ENCODE results near the gene SNRNP40.

The SNRNP40 gene

GRCh38 chr1:31239653-31240241 is 56.8 kb downstream of the SNRNP40 start, which contains the start of gene NKAIN1:
Gene NKAIN1, minus strand, starts transcription at chr1:31239887. Its CDS starts 340 bp downstream, at chr1:31239547.
- H3K27ac ChIP-seq = peak within 1 kb of the TSS; percentile 18; the same call in 1 of the 2 replicates
- TF ChIP-seq CTCF (conservative IDR thresholded peaks at IDR 0.05) = no peak

- TF ChIP-seq CTCF (conservative IDR thresholded peaks at IDR 0.05) = no peak
- peak overlapping the region; percentile 18; the same call in 1 of the 2 replicates for H3K27ac ChIP-seq
Observed at GRCh38 chr1:31238986-31239613, 57.5 kb downstream of the SNRNP40 start.

- no peak for TF ChIP-seq CTCF (conservative IDR thresholded peaks at IDR 0.05)
- no peak overlapping the region for H3K27ac ChIP-seq
Observed at GRCh38 chr1:31238612-31238985, 58.0 kb downstream of the SNRNP40 start.

- TF ChIP-seq CTCF (conservative IDR thresholded peaks at IDR 0.05) = no peak
- no peak overlapping the region for H3K27ac ChIP-seq
Observed at GRCh38 chr1:31234870-31235269, 61.7 kb downstream of the SNRNP40 start.

- no peak for TF ChIP-seq CTCF (conservative IDR thresholded peaks at IDR 0.05)
- H3K27ac ChIP-seq = no peak overlapping the region
Observed at GRCh38 chr1:31234123-31234708, 62.4 kb downstream of the SNRNP40 start.

- TF ChIP-seq CTCF (conservative IDR thresholded peaks at IDR 0.05) = no peak
- no peak overlapping the region for H3K27ac ChIP-seq
Observed at GRCh38 chr1:31232689-31233088, 63.9 kb downstream of the SNRNP40 start.

- H3K27ac ChIP-seq = no peak overlapping the region
- no peak for TF ChIP-seq CTCF (conservative IDR thresholded peaks at IDR 0.05)
Observed at GRCh38 chr1:31231802-31232201, 64.8 kb downstream of the SNRNP40 start.

Measured in VCaP (cell line).